ENCODE measurements around the gene ANKRD42. TPM values are rescaled to one million over a fixed set of nuclear protein-coding genes. Genes with fewer than 3 reads are reported as not detected.

The ANKRD42 gene
- total RNA-seq, 1 donor from 2014 or later, result 7.8 TPM

GRCh38 chr11:83249972-83250593, 56.6 kb downstream of the ANKRD42 start:
- no peaks in the 10 kb centered on the region for H3K4me1 Mint-ChIP-seq
- H3K9me3 Mint-ChIP-seq, result no peaks in the 10 kb centered on the region
- no peaks in the 10 kb centered on the region for H3K27me3 Mint-ChIP-seq (ENCODE audit: low read depth)
- peak; percentile 65 for TF ChIP-seq CTCF (IDR thresholded peaks at IDR 0.05; ENCODE audit: unreplicated experiment)
- H3K36me3 Mint-ChIP-seq, result peaks cover 1% of the 10 kb centered on the region
- no peak overlapping the region for H3K4me3 Mint-ChIP-seq
- no peak for DNase-seq (ENCODE audit: low spot score in 2 of 2, unreplicated experiment in 2 of 2)
- no peak overlapping the region for H3K27ac Mint-ChIP-seq

- H3K27me3 Mint-ChIP-seq (ENCODE audit: low read depth), result no peaks in the 10 kb centered on the region
- H3K4me1 Mint-ChIP-seq, result no peaks in the 10 kb centered on the region
- H3K36me3 Mint-ChIP-seq, result no peaks in the 10 kb centered on the region
- DNase-seq (ENCODE audit: low spot score in 2 of 2, unreplicated experiment in 2 of 2), result no peak
- no peak overlapping the region for H3K27ac Mint-ChIP-seq
- H3K4me3 Mint-ChIP-seq, result no peak overlapping the region
- no peaks in the 10 kb centered on the region for H3K9me3 Mint-ChIP-seq
- TF ChIP-seq CTCF (IDR thresholded peaks at IDR 0.05; ENCODE audit: unreplicated experiment), result no peak
Measured at GRCh38 chr11:83252266-83252665, 58.8 kb downstream of the ANKRD42 start.

- H3K36me3 Mint-ChIP-seq, result no peaks in the 10 kb centered on the region
- H3K4me3 Mint-ChIP-seq, result no peak overlapping the region
- no peaks in the 10 kb centered on the region for H3K27me3 Mint-ChIP-seq (ENCODE audit: low read depth)
- no peaks in the 10 kb centered on the region for H3K4me1 Mint-ChIP-seq
- TF ChIP-seq CTCF (IDR thresholded peaks at IDR 0.05; ENCODE audit: unreplicated experiment), result no peak
- H3K27ac Mint-ChIP-seq, result no peak overlapping the region
- no peak for DNase-seq (ENCODE audit: low spot score in 2 of 2, unreplicated experiment in 2 of 2)
- no peaks in the 10 kb centered on the region for H3K9me3 Mint-ChIP-seq
Measured at GRCh38 chr11:83252941-83253340, 59.4 kb downstream of the ANKRD42 start.

GRCh38 chr11:83255366-83255765, 61.9 kb downstream of the ANKRD42 start:
- DNase-seq (ENCODE audit: low spot score in 2 of 2, unreplicated experiment in 2 of 2), result no peak
- Mint-ChIP-seq H3K4me1 (no peaks in the 10 kb centered on the region), H3K4me3 (no peak overlapping the region), H3K27ac (no peak overlapping the region), H3K36me3 (peaks cover 3% of the 10 kb centered on the region), H3K9me3 (no peaks in the 10 kb centered on the region), H3K27me3 (ENCODE audit: low read depth) (no peaks in the 10 kb centered on the region)
- no peak for TF ChIP-seq CTCF (IDR thresholded peaks at IDR 0.05; ENCODE audit: unreplicated experiment)

GRCh38 chr11:83256602-83257340, 63.3 kb downstream of the ANKRD42 start:
- Mint-ChIP-seq H3K4me1 (no peaks in the 10 kb centered on the region), H3K27ac (peak overlapping the region; percentile 7), H3K27me3 (ENCODE audit: low read depth) (no peaks in the 10 kb centered on the region), H3K36me3 (peaks cover 6% of the 10 kb centered on the region), H3K4me3 (no peak overlapping the region), H3K9me3 (no peaks in the 10 kb centered on the region)
- TF ChIP-seq CTCF (IDR thresholded peaks at IDR 0.05; ENCODE audit: unreplicated experiment), result no peak
- no peak for DNase-seq (ENCODE audit: low spot score in 2 of 2, unreplicated experiment in 2 of 2)
